ENCODE data around the gene AOC3. TPM values are rescaled to one million over a fixed set of nuclear protein-coding genes. Genes with fewer than 3 reads are reported as not detected.

The AOC3 gene
- total RNA-seq, 5 donors from 2014 or later (not counting 1 experiment from before 2014, with no cell fraction given), result 1.2 to 2.1 (median 1.2) TPM

DNA sequence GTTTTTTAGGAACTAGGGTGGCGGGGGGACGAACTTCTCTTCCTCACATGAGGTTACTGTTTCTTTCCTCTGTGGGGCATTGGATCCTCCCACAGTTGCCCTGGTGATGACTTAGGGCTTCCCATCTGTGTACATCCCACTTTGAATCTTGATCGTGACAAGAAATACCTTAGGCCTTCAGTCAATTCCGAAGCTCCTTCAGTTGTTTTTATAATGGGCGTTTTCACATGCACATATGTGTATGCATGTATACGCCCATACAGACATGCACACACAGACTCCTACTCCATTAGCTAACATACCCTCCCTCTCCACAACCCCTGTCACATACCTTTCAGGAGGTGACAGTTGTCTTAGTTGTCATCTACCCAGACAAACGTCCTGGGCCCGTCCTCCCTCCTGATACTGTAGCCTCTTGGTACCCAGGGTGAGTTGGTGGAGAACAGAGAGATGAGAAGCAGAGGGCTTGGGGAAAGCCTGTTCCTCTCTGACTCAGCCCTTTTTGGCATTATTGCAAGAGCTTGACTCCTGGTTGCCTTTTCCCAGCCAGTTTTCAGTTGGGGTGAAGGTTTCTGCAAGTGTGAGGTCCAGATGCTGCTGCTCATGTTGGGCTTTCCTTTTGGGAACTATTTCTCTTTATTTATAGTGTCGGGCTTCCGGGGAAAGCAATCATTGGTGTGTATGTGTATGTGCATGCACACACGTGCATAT lies 8.9 kb upstream of the AOC3 start:
- H3K36me3 ChIP-seq (ENCODE audit: control insufficient read depth in 2 of 2, extremely low read depth in 1 of 2, insufficient read depth in 1 of 2, low read length in 1 of 2), result peaks cover 9 to 72% of the 10 kb centered on the region in 2 donors
- no peaks in the 10 kb centered on the region for H3K4me1 ChIP-seq (ENCODE audit: control insufficient read depth in 1 of 2, extremely low read depth in 1 of 2, insufficient read depth in 2 of 2, low read length in 2 of 2)
- no peak overlapping the region for H3K27ac ChIP-seq (ENCODE audit: low read length)
- ChIA-PET POLR2A (no interaction called here), CTCF (interaction anchor here in 1 of 2 donors (0.8 kb wide), 1 partner anchor 9 kb away, joined by 3 read pairs; the partner anchor contains the start of gene PSME3)
- Mint-ChIP-seq H3K4me1 (peaks cover 0 to 8% (median 6%) of the 10 kb centered on the region in 3 donors), H3K9me3 (no peaks in the 10 kb centered on the region), H3K4me3 (no peak overlapping the region), H3K27me3 (no peaks in the 10 kb centered on the region), H3K36me3 (peaks cover 46% of the 10 kb centered on the region), H3K27ac (no peak overlapping the region)
- WGBS (ENCODE audit: insufficient coverage), result 80% methylated on average over 1 of the region's 11 CpGs
- ATAC-seq (replicated peaks in 1 of 4), result no peak
- H3K27me3 ChIP-seq (replicated peaks in 1 of 2; ENCODE audit: control insufficient read depth in 2 of 2, extremely low read depth in 1 of 2, insufficient read depth in 2 of 2, low read length in 1 of 2), result no peaks in the 10 kb centered on the region
- H3K9me3 ChIP-seq, result no peaks in the 10 kb centered on the region
- DNase-seq, result no peak
- no peak overlapping the region for H3K4me3 ChIP-seq (ENCODE audit: control insufficient read depth in 1 of 2, extremely low read depth in 1 of 2, low read length in 1 of 2)

GRCh38 chr17:42843358-42843934 lies 7.6 kb upstream of the AOC3 start:
- H3K4me1 Mint-ChIP-seq, result peaks cover 0 to 8% (median 6%) of the 10 kb centered on the region in 3 donors
- H3K27me3 Mint-ChIP-seq, result no peaks in the 10 kb centered on the region
- H3K9me3 Mint-ChIP-seq, result no peaks in the 10 kb centered on the region
- CTCF ChIA-PET, result interaction anchor here in 1 of 2 donors (0.8 to 1.2 kb wide), 2 partner anchors 10 to 496 kb away, joined by 3 to 4 read pairs; partner anchors contain the start of gene PSME3
- DNase-seq, result peak in 2 of 35 experiments; percentile 10 to 48
- H3K27me3 ChIP-seq (replicated peaks in 1 of 2; ENCODE audit: control insufficient read depth in 2 of 2, extremely low read depth in 1 of 2, insufficient read depth in 2 of 2, low read length in 1 of 2), result no peaks in the 10 kb centered on the region
- no CpG with 5 or more reads among the region's 6 CpGs for WGBS (ENCODE audit: insufficient coverage)
- H3K9me3 ChIP-seq, result no peaks in the 10 kb centered on the region
- H3K4me1 ChIP-seq (ENCODE audit: control insufficient read depth in 1 of 2, extremely low read depth in 1 of 2, insufficient read depth in 2 of 2, low read length in 2 of 2), result no peaks in the 10 kb centered on the region
- no peak overlapping the region for H3K4me3 ChIP-seq (ENCODE audit: control insufficient read depth in 1 of 2, extremely low read depth in 1 of 2, low read length in 1 of 2)
- no peak overlapping the region for H3K4me3 Mint-ChIP-seq
- H3K27ac Mint-ChIP-seq, result no peak overlapping the region
- H3K36me3 Mint-ChIP-seq, result peaks cover 40% of the 10 kb centered on the region
- peak in 1 of 4 experiments; percentile 39 for ATAC-seq (replicated peaks in 1 of 4)
- no peak overlapping the region for H3K27ac ChIP-seq (ENCODE audit: low read length)
- peaks cover 9 to 59% of the 10 kb centered on the region in 2 donors for H3K36me3 ChIP-seq (ENCODE audit: control insufficient read depth in 2 of 2, extremely low read depth in 1 of 2, insufficient read depth in 1 of 2, low read length in 1 of 2)
- POLR2A ChIA-PET, result interaction anchor here in 1 of 2 donors (0.6 kb wide), 1 partner anchor 128 kb away, joined by 7 read pairs; no protein-coding TSS in a partner anchor

DNA sequence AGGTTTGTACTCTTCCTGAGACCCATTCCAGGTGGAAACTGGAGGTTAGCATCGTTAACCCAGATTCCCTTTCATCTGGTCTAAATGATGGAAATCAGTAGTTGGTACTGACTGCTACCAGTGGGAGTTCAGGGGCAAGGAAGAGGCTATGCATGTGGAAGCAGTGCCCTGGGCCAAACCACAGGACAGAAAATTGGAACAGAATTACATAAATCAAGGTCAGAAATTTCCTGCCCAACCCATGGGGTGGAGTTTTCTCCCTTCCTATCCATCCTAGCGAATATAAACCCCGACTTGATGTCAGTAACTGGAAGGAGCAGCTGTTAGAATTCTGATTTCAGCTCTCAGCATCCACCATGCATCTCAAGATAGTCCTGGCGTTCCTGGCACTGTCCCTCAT lies 6.7 kb upstream of the AOC3 start, which contains the start of gene AOC2:
TSS of gene AOC2 (plus strand) at position 310 of the 400 bp plus-strand sequence. CDS start at position 357, 47 bp downstream.
- POLR2A ChIA-PET, result interaction anchor here in 1 of 2 donors (0.5 kb wide), 1 partner anchor 280 kb away, joined by 3 read pairs; no protein-coding TSS in a partner anchor
- peaks cover 32% of the 10 kb centered on the region for H3K36me3 Mint-ChIP-seq
- H3K9me3 Mint-ChIP-seq, result no peaks in the 10 kb centered on the region
- CTCF ChIA-PET, result no interaction called here
- H3K4me1 Mint-ChIP-seq, result peaks cover 0 to 8% (median 6%) of the 10 kb centered on the region in 3 donors
- H3K9me3 ChIP-seq, result no peaks in the 10 kb centered on the region
- ATAC-seq (replicated peaks in 1 of 4), result no peak
- no peak within 1 kb of the TSS for H3K4me3 Mint-ChIP-seq
- WGBS (ENCODE audit: insufficient coverage), result 88% methylated on average over 1 of the region's 4 CpGs
- no peak within 1 kb of the TSS for H3K4me3 ChIP-seq (ENCODE audit: control insufficient read depth in 1 of 2, extremely low read depth in 1 of 2, low read length in 1 of 2)
- no peak within 1 kb of the TSS for H3K27ac Mint-ChIP-seq
- no peak within 1 kb of the TSS for H3K27ac ChIP-seq (ENCODE audit: low read length)
- H3K4me1 ChIP-seq (ENCODE audit: control insufficient read depth in 1 of 2, extremely low read depth in 1 of 2, insufficient read depth in 2 of 2, low read length in 2 of 2), result no peaks in the 10 kb centered on the region
- no peaks in the 10 kb centered on the region for H3K27me3 Mint-ChIP-seq
- DNase-seq, result no peak
- peaks cover 5 to 51% of the 10 kb centered on the region in 2 donors for H3K36me3 ChIP-seq (ENCODE audit: control insufficient read depth in 2 of 2, extremely low read depth in 1 of 2, insufficient read depth in 1 of 2, low read length in 1 of 2)
- H3K27me3 ChIP-seq (replicated peaks in 1 of 2; ENCODE audit: control insufficient read depth in 2 of 2, extremely low read depth in 1 of 2, insufficient read depth in 2 of 2, low read length in 1 of 2), result no peaks in the 10 kb centered on the region

- Mint-ChIP-seq H3K27ac (no peak overlapping the region), H3K9me3 (no peaks in the 10 kb centered on the region), H3K4me3 (no peak overlapping the region), H3K4me1 (peaks cover 0 to 8% (median 6%) of the 10 kb centered on the region in 3 donors), H3K27me3 (no peaks in the 10 kb centered on the region), H3K36me3 (peaks cover 29% of the 10 kb centered on the region)
- ChIA-PET CTCF (no interaction called here), POLR2A (interaction anchor here in 1 of 2 donors (0.5 kb wide), 1 partner anchor 279 kb away, joined by 3 read pairs; no protein-coding TSS in a partner anchor)
- Histone ChIP-seq H3K36me3 (ENCODE audit: control insufficient read depth in 2 of 2, extremely low read depth in 1 of 2, insufficient read depth in 1 of 2, low read length in 1 of 2) (peaks cover 5 to 46% of the 10 kb centered on the region in 2 donors), H3K4me1 (ENCODE audit: control insufficient read depth in 1 of 2, extremely low read depth in 1 of 2, insufficient read depth in 2 of 2, low read length in 2 of 2) (no peaks in the 10 kb centered on the region), H3K4me3 (ENCODE audit: control insufficient read depth in 1 of 2, extremely low read depth in 1 of 2, low read length in 1 of 2) (no peak overlapping the region), H3K9me3 (no peaks in the 10 kb centered on the region), H3K27ac (ENCODE audit: low read length) (no peak overlapping the region), H3K27me3 (replicated peaks in 1 of 2; ENCODE audit: control insufficient read depth in 2 of 2, extremely low read depth in 1 of 2, insufficient read depth in 2 of 2, low read length in 1 of 2) (no peaks in the 10 kb centered on the region)
- WGBS (ENCODE audit: insufficient coverage), result 96% methylated on average over 13 of the region's 24 CpGs
- ATAC-seq (replicated peaks in 1 of 4) (no peak), DNase-seq (no peak)
Measured at GRCh38 chr17:42844761-42845555, 6.0 kb upstream of the AOC3 start.

GRCh38 chr17:42845556-42845917 lies 5.5 kb upstream of the AOC3 start:
- H3K9me3 ChIP-seq, result no peaks in the 10 kb centered on the region
- DNase-seq (no peak), ATAC-seq (replicated peaks in 1 of 4) (no peak)
- H3K27ac Mint-ChIP-seq, result peak overlapping the region in 1 of 2 donors; percentile 44
- ChIA-PET POLR2A (no interaction called here), CTCF (no interaction called here)
- no peak overlapping the region for H3K4me3 Mint-ChIP-seq
- H3K4me1 Mint-ChIP-seq, result peaks cover 0 to 8% (median 6%) of the 10 kb centered on the region in 3 donors
- peaks cover 5 to 44% of the 10 kb centered on the region in 2 donors for H3K36me3 ChIP-seq (ENCODE audit: control insufficient read depth in 2 of 2, extremely low read depth in 1 of 2, insufficient read depth in 1 of 2, low read length in 1 of 2)
- H3K4me3 ChIP-seq (ENCODE audit: control insufficient read depth in 1 of 2, extremely low read depth in 1 of 2, low read length in 1 of 2), result no peak overlapping the region
- 91% methylated on average over 6 of the region's 12 CpGs for whole genome bisulfite sequencing (ENCODE audit: insufficient coverage)
- no peaks in the 10 kb centered on the region for H3K27me3 ChIP-seq (replicated peaks in 1 of 2; ENCODE audit: control insufficient read depth in 2 of 2, extremely low read depth in 1 of 2, insufficient read depth in 2 of 2, low read length in 1 of 2)
- no peaks in the 10 kb centered on the region for H3K4me1 ChIP-seq (ENCODE audit: control insufficient read depth in 1 of 2, extremely low read depth in 1 of 2, insufficient read depth in 2 of 2, low read length in 2 of 2)
- H3K36me3 Mint-ChIP-seq, result peaks cover 29% of the 10 kb centered on the region
- H3K9me3 Mint-ChIP-seq, result no peaks in the 10 kb centered on the region
- H3K27ac ChIP-seq (ENCODE audit: low read length), result no peak overlapping the region
- H3K27me3 Mint-ChIP-seq, result no peaks in the 10 kb centered on the region

Data from T-cell (primary cell).